GM10266 (cell line): Measurements from ENCODE around the gene LIPG.
"Not testable (repeated sequence)": the region's sequence is repeated elsewhere in the genome, so short reads cannot be mapped to it uniquely, and the experiment has no call there.

Experiments
- DNase-seq: peaks from one replicate; pipeline ENCODE4 v3.0.0; 2012; ENCODE audit errors: extremely low spot score
- CTCF ChIP-seq: IDR thresholded peaks from 2 replicates; pipeline ENCODE4 v1.5.1; 2012; ENCODE audit warnings: mild to moderate bottlenecking, low read depth; ENCODE audit not compliant: control insufficient read depth, insufficient read depth; ENCODE audit errors: missing control alignments

LIPG gene

GRCh38 chr18:49561289-49562193, at the start of gene LIPG:
TSS of gene LIPG (plus strand) at chr18:49562057. CDS start at chr18:49562309, 252 bp downstream.
- TF ChIP-seq CTCF, result no peak
- peak; percentile 58 for DNase-seq

GRCh38 chr18:49512876-49513275, 49.0 kb upstream of the LIPG start:
- not testable (repeated sequence) for DNase-seq

- DNase-seq, result no peak
- no peak for TF ChIP-seq CTCF
These were observed 47.3 kb upstream of the LIPG start for GRCh38 chr18:49514577-49514976.

GRCh38 chr18:49515003-49515402, 46.9 kb upstream of the LIPG start:
- DNase-seq, result not testable (repeated sequence)

- no peak for DNase-seq
- TF ChIP-seq CTCF, result no peak
These were observed 46.3 kb upstream of the LIPG start for GRCh38 chr18:49515516-49515915.

GRCh38 chr18:49517483-49517882, 44.4 kb upstream of the LIPG start:
- no peak for TF ChIP-seq CTCF

GRCh38 chr18:49519101-49519971, 42.5 kb upstream of the LIPG start:
- DNase-seq, result no peak
- TF ChIP-seq CTCF, result no peak

More at GRCh38 chr18:49517483-49517882, 44.4 kb upstream of the LIPG start:
- DNase-seq, result no peak

GRCh38 chr18:49520661-49521145, 41.2 kb upstream of the LIPG start:
- no peak for TF ChIP-seq CTCF
- no peak for DNase-seq
